Activated T-cell treated with anti-CD3 and anti-CD28 coated beads for 4 hours (primary cell): ENCODE data around the gene SLC6A3.

Source experiments
- DNase-seq: peaks from one replicate; pipeline ENCODE4 v3.0.0-alpha.2; 2020

SLC6A3 gene

GRCh38 chr5:1344975-1345838 is 100.0 kb downstream of the SLC6A3 start, which contains the start of gene CLPTM1L:
CLPTM1L (minus strand) TSS chr5:1345099; CDS start chr5:1344841, 258 bp downstream.
- peak; percentile 81 for DNase-seq

- DNase-seq = no peak
Observed at GRCh38 chr5:1343931-1344901, 101.0 kb downstream of the SLC6A3 start.

- DNase-seq = no peak
Observed at GRCh38 chr5:1343315-1343751, 101.9 kb downstream of the SLC6A3 start.
